ENCODE results near the gene URI1.

URI1 gene

DNA sequence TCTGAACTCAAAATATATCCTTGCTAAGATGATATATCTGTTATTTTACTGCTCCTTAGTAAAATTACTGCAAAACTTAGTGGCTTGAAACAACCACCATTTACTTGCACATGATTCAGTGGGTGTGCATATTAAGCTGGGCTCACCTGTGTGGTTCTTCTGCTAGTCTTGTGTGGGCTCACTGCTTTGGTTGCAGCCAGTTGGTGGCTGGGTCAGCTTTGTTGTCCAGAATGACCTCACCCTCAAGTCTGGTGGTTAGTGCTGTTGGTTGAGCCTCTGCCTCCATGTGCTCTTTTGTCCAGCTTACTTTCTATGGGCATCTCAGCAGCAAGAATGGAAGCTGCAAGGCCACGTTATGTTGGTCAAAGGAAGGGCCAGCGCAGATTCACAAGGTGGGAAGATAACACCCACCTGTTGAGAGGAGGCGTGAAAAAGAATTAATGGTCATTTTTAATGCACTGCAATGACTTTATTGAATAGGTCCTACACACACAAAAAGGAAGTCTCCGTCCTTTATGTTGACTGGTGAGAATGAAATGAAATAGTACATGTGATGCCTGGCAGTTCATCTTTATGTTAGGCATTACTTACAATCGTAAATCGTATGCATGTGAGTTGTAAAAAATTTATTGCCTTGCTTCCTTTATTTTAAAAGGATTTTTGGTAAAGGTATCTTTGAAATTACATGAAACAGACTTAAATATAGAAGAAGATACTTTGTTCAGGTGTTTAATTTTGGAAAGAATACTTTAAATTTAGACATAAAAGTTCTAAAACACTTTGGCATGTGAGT, 34.3 kb downstream of the URI1 start:
- DNase-seq = no peak

DNA sequence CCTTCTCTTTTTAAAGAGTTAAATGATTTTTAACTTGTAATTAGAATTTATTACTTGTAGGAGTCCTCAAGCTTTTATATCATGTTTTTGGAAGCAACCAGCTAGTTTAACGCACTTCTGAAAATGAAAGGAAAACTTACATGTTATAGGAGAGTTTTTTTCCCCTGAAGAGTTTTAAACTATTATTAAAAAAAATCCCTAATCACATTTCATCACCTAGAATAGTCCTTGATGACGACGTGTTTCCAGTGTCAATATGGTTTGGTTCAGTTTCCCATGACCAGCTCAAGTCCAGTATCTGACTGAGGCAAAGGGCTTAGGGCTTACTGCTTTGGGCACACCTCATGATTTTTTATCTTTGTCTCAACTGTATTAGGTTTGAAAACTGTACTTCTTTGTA, 36.0 kb downstream of the URI1 start:
- no peak for DNase-seq

DNA sequence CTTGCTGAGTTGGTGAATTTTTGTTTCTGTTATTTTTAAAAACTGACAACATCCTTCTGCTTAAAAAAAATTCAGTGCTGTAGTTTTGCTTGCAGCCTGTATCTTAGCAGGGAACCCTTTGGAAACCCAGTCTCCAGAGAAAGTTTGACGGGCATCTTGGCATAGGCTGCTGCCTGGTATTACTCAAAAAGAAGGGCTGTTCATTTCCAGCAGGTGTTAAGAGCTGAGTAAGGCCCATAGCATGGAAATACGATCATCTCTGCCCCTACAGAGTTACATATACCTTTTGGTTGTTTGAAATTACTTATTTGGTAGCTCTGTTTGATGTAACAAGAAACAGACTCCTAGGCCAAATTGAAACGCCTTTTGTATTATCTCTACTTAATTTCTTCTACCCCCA, 41.5 kb downstream of the URI1 start:
- DNase-seq = no peak

DNA sequence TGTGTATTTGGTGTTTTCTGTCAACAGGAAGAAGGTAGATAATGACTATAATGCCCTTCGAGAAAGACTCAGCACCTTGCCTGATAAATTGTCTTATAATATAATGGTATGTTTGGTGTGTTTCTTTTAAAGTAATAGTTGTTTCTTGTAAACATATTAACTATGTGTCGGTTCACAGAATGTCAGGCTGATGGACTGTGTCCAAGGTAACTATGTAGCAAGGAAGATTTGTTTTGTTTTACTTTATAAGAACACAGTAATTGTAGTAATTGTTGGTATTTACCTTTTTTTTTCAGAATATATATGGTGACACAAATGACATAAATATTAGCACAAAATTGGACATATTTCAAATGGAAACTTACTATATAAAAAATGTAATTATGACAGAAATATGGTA, 43.2 kb downstream of the URI1 start:
- no peak for DNase-seq

DNA sequence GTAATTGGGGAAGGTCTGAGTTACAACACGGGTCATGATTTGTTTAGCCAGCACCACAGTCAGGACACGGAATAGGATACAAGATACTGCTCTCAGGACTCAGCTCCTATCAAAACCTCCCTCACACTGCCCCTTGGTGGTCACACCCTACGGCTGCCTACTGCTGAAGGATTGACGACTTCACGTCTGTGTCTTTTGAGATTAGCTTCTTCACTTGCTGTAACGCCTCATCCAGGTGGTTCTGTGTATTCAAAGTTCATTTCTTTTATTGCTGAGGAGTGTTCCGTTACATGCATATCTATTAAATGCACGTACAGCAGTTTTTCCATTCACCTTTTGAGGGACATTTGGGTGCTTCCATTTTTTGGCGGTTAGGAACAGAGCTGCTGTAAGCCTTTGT, 46.3 kb downstream of the URI1 start:
- no peak for DNase-seq

DNA sequence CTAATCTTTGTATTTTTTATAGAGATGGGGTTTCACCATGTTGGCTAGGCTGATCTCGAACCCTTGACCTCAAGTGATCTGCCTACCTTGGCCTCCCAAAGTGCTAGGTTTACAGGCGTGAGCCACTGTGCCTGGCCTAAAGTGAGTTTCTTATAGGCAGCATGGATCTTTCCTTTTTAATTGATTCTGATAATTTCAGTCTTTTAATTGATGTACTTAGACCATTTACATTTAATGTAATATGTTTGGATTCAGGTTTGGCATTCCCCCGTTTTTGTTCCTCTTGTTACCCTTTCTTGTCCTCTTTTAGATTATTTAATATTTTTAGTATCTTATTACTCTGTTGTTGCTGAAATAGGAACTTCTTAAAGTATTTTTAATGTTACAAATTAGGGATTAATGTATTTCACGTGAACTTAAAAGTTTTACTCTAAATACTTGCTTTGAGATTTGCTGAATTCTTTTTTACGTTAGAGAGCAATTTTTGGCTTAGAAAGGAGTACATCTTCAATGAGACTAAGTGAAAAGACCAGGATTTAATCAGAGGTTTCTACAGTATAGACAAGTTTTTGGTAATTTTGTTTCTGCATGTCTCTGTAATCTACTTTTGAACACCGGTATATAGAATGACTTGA, 50.3 kb downstream of the URI1 start:
- no peak for DNase-seq

DNA sequence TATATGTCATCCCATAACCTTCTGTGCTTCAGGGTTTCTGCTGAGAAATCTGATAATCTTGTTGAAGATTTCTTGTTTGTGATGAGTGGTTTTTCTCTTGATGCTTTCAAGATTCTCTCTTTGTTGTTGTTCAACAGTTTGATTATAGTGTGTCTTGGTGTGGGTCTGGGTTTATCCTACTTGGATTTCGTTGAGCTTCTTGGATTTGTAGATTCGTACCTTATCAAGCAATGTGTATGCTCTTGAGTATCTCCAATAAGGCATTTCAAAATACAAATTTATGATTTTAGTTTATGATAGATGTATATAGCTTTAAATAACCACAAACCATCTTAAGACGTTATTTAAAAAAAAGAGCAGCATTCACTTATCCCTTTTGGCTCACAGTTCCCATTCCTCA, 57.5 kb downstream of the URI1 start:
- DNase-seq = no peak

DNA sequence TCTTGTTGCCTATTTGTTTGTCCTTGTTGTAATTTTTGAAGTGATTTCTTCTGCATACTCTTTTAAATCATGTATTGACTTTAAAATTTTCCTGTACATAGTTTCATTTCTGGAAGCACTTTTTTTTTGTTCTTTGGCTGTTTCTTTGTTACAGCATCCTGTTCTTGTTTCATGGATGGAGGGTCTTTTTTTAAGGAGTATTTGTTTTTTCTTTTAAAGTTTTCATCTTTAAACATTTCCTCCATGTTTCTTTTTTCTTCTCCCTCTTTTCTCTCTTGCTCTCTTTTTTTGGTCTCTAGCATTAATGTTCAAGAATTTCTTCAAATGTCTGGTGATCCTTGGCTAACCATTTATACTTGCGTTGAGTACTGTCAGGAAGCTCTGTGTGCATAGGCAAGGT, 58.8 kb downstream of the URI1 start:
- no peak for DNase-seq

DNA sequence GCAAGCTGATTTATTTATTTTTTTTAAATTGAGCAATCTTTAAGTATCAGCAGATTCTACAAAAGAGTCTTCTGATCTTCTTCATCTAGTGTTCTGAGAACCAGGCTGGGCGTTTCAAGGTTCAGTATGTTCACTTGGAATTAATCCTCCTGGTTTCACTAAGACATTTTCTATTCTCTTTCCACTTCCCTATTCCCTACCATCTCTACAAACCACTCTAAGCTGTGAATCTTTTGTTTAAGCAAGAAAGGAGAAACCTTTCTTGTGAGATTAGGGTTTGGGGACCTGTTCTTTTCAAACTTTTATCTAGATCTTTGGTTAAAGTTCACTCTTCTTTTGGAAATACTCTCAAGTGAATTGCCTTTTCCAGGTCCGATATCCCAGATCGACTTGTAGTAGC, 59.3 kb downstream of the URI1 start:
- DNase-seq = no peak

DNA sequence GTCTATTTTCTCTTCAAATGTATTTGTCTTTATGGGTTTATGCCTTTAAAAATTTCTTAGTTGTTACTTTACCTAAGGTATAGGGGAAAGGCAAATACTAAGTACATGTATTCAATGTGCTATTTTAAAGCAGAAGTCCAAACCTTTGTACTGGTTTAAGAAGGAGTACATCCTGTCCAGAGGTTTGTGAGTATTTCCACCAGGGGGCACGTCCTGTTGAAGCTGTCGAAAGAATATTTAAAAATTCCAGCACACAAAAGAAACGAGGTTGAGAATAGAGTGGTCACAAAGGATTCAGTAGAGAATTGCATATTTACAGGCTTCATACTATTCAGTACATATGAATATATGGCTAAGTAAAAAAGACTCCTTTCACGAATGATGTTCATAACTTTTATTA, 59.8 kb downstream of the URI1 start:
- DNase-seq = no peak

DNA sequence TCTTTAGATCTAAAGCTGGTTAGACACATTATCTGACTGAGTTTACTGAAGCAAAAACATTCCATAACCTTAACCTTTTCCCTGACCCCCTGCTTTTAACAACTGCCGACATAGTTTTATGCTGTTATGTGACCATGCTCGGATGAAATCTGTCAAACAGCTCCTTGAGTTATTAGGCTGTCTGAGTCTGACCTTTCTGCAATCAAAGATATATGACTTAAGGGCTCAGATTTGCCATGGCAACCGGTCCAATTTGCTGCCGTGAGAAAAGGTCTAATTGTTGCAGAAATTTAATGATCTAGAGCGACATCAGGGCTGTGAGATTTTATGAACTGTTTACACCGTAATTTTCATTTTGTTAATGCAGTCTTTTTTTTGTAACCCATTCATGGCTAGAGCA, 61.8 kb downstream of the URI1 start:
- no peak for DNase-seq

DNA sequence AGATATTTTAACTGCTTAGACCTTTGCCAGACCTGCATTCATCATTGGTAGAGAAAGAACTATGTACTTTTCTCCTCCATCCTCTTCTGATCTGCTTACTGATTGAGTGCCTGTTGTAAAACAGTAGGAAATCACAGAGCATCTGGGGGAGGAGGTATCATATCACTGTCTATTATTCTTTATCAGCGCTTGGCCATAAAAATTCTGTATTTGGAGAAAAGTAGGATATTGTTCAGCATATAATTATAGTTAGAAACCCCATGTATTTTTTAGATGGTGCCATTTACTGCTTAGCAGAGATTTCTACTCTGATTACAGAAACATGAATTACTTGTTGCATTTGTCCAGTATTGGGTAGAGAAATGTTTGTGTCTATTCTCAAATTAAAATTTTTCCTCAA, 62.4 kb downstream of the URI1 start:
- no peak for DNase-seq

DNA sequence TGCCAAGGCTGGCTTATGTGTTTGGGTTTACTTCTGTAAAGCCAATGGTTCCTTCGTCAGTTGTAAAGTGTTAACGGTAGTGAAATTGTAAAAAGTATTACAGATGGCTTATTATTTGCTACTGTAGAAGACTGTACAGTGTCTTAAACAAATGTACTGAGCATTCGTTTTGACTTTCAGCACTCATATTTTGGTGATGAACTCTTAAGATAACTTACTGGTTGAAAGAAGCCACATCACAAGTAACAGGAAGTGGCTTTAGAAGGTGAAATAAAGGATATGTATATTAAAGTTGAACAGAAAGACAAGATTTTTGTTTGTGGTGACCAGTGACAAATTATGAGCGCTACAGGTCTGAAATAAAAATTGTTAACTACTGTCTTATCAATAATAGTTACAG, 64.2 kb downstream of the URI1 start:
- DNase-seq = no peak

DNA sequence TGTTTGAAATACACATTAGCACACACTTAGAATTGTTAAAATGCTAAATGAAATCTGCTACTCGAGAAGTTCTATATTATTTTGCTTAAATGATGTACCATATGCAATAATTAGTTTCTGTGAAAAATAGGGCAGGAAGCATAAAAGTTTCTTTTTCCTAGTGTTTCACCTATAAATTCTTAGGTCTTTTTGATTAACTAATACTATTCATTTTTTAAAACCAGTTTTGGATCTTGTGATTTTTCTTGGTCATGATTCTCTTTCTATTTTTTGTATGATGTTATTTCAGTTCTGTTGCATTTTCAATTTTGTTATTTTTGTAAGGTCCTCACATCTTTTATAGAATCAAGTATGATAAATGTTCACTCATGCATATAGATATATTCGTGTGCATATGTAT, 66.1 kb downstream of the URI1 start:
- no peak for DNase-seq

DNA sequence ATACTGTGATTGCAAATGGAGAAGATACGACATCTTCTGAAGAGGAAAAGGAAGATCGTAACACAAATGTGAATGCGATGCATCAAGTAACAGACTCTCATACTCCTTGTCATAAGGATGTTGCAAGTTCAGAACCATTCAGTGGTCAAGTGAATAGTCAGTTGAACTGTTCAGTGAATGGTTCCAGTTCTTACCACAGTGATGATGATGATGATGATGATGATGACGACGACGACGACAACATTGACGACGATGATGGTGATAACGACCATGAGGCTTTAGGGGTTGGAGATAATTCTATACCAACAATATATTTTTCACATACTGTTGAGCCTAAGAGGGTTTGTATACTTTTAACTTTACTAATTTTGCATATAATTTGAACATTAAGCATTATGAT, 67.0 kb downstream of the URI1 start:
- DNase-seq = no peak

DNA sequence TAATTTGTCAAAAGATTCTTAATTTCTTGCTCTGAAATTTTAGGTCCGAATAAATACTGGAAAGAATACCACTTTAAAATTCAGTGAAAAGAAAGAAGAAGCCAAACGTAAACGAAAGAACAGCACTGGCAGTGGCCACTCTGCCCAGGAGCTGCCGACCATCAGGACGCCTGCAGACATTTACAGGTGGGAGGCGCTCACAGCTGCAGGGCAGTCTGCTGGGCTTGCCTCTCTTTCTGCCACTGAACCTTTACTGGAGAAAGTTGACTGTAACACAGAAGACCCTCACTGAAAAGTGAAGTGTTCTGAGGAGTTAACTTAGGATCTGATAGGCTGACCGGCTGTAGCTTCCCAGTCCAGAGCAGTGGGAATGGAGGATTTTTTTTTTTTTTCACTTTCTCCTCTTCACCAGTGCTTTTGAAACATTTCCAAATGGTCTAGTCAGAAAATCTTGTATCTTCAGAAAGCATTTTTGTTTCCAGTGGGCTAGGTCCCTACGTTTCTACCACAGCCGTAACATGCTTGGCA, 69.1 kb downstream of the URI1 start:
- DNase-seq = no peak

DNA sequence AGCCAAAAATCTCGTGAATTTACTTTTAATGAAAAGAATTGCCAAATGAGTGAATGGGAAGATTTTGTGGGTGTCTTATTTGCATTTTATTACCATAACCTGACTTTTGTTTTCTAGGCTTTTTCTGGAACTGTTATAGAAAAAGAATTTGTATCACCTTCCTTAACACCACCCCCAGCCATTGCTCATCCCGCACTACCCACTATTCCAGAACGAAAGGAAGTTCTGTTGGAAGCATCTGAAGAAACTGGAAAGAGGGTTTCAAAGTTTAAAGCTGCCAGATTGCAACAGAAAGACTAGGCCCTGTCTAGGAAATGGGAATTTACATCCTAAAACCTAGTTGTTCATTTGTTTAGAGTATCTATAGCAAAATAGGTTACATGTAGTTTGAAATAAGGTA, 72.7 kb downstream of the URI1 start:
- DNase-seq = no peak

DNA sequence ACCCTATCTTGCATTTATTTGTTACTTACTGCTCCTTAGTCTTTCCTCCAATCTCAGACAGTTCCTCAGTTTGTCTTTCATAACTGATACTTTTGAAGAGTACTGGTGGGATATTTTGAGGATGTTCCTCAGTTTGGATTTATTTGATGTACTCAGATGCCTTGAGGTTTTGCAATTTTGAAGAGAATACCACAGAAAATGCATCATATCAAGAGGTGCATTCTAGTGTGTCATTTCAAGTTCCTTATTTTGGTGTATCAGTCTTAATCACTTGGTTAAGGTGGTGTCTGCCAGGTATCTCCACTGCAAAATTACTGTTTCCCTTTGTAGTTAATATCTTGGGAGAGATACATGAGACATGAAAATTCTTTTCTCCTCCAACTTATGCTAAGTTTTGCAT, 75.1 kb downstream of the URI1 start:
- no peak for DNase-seq

DNA sequence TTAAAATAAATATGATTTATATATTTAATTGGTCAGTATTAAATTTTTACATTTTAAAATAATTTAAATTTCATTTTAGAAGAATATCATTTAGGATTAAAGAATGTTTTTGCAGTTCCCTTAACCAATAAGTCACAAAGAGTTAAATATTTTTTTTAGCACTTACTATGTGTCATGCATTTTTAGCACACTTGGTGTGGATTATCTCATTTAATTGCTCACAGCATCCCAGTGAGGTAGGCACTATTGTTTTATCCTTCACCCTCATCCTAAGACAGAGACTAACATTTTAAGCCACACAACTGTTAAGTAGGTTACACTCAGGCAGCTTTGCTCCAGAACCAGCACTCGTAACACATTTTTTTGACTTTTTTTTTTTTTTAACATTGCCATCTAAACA, 78.2 kb downstream of the URI1 start:
- no peak for DNase-seq

DNA sequence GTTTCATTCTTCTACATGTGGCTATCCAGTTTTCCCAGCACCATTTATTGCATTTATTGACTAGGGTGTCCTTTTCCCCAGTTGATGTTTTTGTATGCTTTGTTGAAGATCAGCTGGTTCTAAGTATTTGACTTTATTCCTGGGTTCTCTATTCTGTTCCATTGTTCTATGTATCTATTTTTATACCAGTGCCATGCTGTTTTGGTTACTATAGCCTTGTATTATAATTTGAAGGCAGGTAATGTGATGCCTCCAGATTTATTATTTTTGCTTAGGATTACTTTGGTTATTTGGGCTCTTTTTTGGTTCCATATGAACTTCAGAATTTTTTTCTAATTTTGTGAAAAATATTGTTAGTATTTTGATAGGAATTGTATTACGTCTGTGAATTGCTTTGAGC, 80.6 kb downstream of the URI1 start:
- DNase-seq = no peak

DNA sequence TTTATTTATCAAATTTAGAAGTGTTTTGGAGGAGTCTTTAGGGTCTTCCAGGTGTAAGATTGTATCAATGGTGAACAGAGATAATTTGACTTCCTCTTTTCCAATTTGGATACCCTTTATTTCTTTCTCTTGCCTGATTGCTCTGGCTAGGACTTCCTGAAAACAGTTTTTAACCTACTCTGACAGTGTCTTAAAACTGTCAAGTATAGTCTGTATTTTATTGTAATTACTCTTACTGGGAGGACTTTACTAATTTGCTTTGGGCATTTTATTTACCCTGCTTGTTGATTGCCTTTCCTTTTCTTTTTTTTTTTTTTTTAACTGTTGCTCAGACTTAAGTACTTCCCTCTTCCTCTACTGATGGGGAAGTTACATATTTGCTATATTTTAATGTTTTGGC, 81.3 kb downstream of the URI1 start:
- DNase-seq = no peak

DNA sequence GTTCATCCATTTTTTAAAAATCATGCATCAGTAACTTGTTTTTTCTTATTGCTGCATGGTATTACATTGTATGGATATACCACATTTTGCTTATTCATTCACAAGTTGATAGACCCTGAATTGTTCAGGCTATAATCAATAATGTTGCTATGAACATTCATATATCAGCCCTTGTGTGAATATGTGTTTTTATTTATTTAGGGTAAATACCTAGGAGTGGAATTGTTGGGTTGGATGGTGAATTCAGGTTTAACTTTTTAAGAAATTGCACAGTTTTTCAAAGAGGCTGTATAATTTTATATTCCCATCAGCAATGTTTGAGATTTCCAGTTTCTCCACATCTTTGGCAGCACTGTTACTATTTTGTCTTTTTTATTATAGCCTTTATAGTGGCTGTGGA, 82.1 kb downstream of the URI1 start:
- no peak for DNase-seq

DNA sequence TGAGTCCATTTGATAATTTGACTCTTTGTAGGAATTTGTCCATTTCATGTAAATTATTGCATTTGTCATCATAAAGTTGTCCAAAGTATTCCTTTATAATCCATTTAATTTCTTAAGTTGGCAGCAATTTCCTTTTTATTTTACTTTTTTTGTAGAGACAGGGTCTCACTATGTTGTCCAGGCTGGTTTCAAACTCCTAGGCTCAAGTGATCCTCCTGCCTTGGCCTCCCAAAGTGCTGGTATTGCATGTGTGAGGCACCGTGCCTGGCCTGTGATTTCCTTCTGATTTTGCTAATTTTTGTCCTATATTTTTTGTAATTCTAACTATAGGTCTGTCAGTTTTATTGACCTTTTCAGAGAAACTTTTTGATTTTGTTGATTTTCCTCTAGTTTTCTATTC, 84.9 kb downstream of the URI1 start:
- no peak for DNase-seq

DNA sequence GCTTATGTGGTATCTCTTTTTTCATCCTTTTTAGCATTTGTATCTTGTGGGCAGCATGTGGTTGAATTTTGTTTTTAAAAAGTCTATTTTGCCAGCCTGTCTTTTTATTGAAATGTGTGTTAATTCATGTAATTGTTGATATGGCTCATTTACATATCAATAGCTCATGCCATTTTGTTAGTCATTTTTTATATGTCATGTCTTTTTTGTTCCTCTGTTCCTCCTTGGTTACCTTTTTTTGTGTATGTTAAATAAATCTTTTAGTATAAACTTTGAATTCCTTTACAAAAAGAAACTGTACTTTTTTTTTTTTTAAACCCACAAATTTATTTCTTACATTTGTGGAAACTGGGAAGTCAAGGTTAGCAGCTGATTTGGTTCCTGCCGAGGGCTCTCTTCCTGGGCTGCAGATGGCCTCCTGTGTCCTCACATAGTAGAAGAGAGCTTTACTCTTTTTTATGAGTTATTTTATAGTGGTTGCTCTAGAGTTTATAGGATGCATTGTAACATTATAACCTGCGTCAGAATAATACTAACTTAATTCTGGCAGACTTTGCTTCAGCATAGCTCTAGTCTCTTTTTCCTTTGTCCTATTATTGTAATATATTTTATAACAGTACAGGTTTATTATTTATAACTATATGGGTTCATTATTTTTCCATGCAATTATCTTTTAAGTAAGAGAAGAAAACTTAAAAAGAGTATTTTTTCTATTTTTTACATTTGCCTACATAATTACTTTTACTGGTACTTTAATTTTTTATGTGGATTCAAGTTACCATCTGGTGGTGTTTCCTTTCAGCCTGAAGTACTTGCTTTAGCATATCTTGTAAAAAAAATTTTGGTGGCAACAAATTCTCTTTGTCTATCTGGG, 86.3 kb downstream of the URI1 start:
- no peak for DNase-seq
